K562 (cell line): ENCODE measurements around the gene IPO8. TPM values are rescaled to one million over a fixed set of nuclear protein-coding genes. Genes with fewer than 3 reads are reported as not detected.

Experiments
- CEBPB ChIP-seq: fragments of 450-650 bp; IDR thresholded peaks from 2 replicates; pipeline ENCODE4 v1.6.1; 2016; ENCODE audit warnings: missing genetic modification characterization, missing compliant biosample characterization
- CXXC5 ChIP-seq: fragments of 250-450 bp; sonication (Bioruptor Pico); IDR thresholded peaks from 2 replicates; pipeline ENCODE4 v1.8.0; 2022; ENCODE audit warnings: inconsistent platforms, mild to moderate bottlenecking, moderate library complexity
- MCM3 ChIP-seq: fragments of 450-650 bp; IDR thresholded peaks from 2 replicates; pipeline ENCODE4 v1.6.1; 2016
- MTA3 ChIP-seq: fragments of 450-650 bp; formaldehyde crosslinking; IDR thresholded peaks from 2 replicates; pipeline ENCODE4 v1.6.1; 2017; ENCODE audit warnings: mild to moderate bottlenecking, borderline replicate concordance
- NRF1 ChIP-seq, 2 experiments: fragments of 450-650 bp; IDR thresholded peaks in 1 of 2; conservative IDR thresholded peaks in 1 of 2; 2 replicates each; pipeline ENCODE4 v1.6.1; 2014; ENCODE audit warnings: mild to moderate bottlenecking in 2 of 2
- POLR2B ChIP-seq: fragments of 450-650 bp; IDR thresholded peaks from 2 replicates; pipeline ENCODE4 v1.6.1; 2018; ENCODE audit warnings: low read depth; ENCODE audit not compliant: partially characterized antibody
- SAP30 ChIP-seq: fragments of 200-600 bp; sonication (generic); IDR thresholded peaks from 2 replicates; pipeline ENCODE4 v1.6.1; 2012; ENCODE audit warnings: borderline replicate concordance, low read depth, mild to moderate bottlenecking, moderate library complexity, low read length, control low read depth, inconsistent platforms; ENCODE audit not compliant: insufficient read depth, poor library complexity, severe bottlenecking
- ZBTB7A ChIP-seq: IDR thresholded peaks from 2 replicates; pipeline ENCODE4 v1.6.1; 2011; ENCODE audit warnings: low read depth, mild to moderate bottlenecking, low read length, moderate library complexity, borderline replicate concordance; ENCODE audit not compliant: control insufficient read depth
- ZNF282 ChIP-seq: sonication (generic); formaldehyde crosslinking; IDR thresholded peaks from 2 replicates; pipeline ENCODE4 v1.8.1; 2023; ENCODE audit warnings: missing genetic modification reagents
- ZNF75A ChIP-seq: fragments of 450-650 bp; formaldehyde crosslinking; IDR thresholded peaks from 2 replicates; pipeline ENCODE4 v1.4.0; 2020; ENCODE audit warnings: mild to moderate bottlenecking
- ZNF764 ChIP-seq: fragments of 250-450 bp; sonication (Bioruptor Pico); IDR thresholded peaks from 2 replicates; pipeline ENCODE4 v1.4.0; 2020; ENCODE audit warnings: low read depth, mild to moderate bottlenecking, moderate library complexity
- polyA plus RNA-seq, 8 experiments: library from polyadenylated mRNA; depleted of rRNA in 4 of 8; stranded (reverse) in 5 of 8; unstranded in 3 of 8; fragments of >200 nt; fragmentation: Nextera tagmentation in 2 of 8; fragmentation: Illumina TruSeq in 1 of 8; extraction: Ambion mirVana in 2 of 8; extraction: Trizol in 1 of 8; gene quantifications; 2 replicates each; pipeline versions ENCODE4 v1.2.1 to v1.2.3, GENCODE V29; 2011 to 2014; ENCODE audit warnings: inconsistent platforms in 1 of 8, missing spikeins in 1 of 8
- total RNA-seq, 7 experiments: library from RNA; depleted of rRNA in 6 of 7; stranded (reverse); fragments of >200 nt in 6 of 7; fragmentation: Illumina TruSeq in 2 of 7; extraction: Trizol in 2 of 7; gene quantifications; 2 replicates each; pipeline versions ENCODE4 v1.2.1 to v1.2.3, GENCODE V29; 2011 to 2021; ENCODE audit warnings: low replicate concordance in 1 of 7
- TF ChIP-seq, protein P1 (sequence below), 2 experiments: fragments of 450-650 bp in 1 of 2; sonication (generic) in 1 of 2; formaldehyde crosslinking in 1 of 2; IDR thresholded peaks; 2 replicates each; pipeline versions ENCODE4 v1.7.1 to v1.9.0; 2016 to 2022; ENCODE audit warnings: inconsistent platforms in 1 of 2, mild to moderate bottlenecking in 1 of 2, missing genetic modification reagents in 1 of 2
- TF ChIP-seq, protein P2 (sequence below), 3 experiments: fragments of 200-800 bp in 1 of 3; fragments of 250-450 bp in 1 of 3; fragments of 450-650 bp in 1 of 3; sonication (Bioruptor Pico) in 1 of 3; sonication (Bioruptor generic) in 1 of 3; formaldehyde crosslinking in 1 of 3; IDR thresholded peaks; 2 replicates each; pipeline versions ENCODE4 v1.6.1 to v1.8.0; 2016 to 2022; ENCODE audit warnings: mild to moderate bottlenecking in 2 of 3, missing genetic modification characterization in 2 of 3, missing compliant biosample characterization in 1 of 3, moderate library complexity in 1 of 3

The IPO8 gene
- total and polyA plus RNA-seq, 9 of the 15 experiments (the other 6 are each of a cell fraction or from before 2014, with no cell fraction given): 6.5 to 39.6 (median 24.7) TPM

DNA sequence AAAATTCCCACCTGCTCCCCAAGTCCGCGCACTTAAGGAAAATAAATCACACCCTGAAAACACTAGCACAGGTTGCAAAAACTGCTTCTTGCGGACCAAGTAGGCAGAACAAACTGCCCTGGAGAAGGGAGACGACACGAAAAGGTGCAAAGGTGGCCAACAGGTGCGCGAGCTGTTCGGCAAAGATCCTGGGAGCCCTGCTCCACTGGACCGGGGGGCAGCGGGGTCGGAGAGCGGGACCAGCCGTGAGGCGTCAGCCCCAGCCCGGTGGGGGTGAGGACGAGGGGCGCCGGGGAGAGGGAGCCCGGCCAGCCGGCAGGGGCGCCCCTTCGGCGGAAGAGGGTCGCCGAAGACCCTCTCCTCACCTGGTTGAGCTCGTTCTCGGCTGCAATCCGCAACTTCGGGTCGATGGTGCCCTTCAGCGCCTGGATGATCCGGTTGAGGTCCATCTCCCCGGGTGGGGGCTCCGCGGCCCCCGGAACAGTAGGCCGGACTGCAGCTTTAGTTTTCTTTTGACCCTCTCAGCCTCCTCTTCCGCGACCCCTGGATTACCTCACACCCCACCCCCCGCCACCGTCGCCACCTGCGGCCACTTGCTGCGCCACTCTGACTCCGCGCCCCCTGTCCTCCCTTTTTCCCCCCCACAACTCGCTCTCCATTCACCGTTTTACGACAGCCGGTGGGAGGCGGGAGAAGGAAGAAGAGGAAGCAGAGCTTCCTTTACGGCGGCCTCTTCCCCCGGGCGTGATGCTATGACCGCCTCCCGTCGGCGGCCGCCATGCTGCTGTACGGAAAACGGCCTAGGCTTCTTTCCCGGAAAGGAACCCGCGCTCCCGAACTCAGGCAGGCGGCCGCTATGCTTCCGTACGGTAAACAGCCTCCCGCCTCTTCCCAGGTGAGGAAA is at the start of gene IPO8 (continued):
- TF ChIP-seq ZNF75A (CRISPR knock-in tag) (no peak), CEBPB (tag) (no peak), ZBTB7A (peak; percentile 100), POLR2B (peak; percentile 64), SAP30 (peak; percentile 64), ZNF282 (CRISPR knock-in tag) (no peak), NRF1 (conservative IDR thresholded peaks at IDR 0.05 in 1 of 2, IDR thresholded peaks at IDR 0.05 in 1 of 2) (peak in 1 of 2 experiments; percentile 45; a peak in 1 of 4 replicates), MCM3 (no peak), ZNF764 (no peak), CXXC5 (CRISPR knock-in tag) (peak; percentile 65), MTA3 (peak; percentile 28; the same call in 1 of the 2 replicates)
- TF ChIP-seq, protein P1, sequence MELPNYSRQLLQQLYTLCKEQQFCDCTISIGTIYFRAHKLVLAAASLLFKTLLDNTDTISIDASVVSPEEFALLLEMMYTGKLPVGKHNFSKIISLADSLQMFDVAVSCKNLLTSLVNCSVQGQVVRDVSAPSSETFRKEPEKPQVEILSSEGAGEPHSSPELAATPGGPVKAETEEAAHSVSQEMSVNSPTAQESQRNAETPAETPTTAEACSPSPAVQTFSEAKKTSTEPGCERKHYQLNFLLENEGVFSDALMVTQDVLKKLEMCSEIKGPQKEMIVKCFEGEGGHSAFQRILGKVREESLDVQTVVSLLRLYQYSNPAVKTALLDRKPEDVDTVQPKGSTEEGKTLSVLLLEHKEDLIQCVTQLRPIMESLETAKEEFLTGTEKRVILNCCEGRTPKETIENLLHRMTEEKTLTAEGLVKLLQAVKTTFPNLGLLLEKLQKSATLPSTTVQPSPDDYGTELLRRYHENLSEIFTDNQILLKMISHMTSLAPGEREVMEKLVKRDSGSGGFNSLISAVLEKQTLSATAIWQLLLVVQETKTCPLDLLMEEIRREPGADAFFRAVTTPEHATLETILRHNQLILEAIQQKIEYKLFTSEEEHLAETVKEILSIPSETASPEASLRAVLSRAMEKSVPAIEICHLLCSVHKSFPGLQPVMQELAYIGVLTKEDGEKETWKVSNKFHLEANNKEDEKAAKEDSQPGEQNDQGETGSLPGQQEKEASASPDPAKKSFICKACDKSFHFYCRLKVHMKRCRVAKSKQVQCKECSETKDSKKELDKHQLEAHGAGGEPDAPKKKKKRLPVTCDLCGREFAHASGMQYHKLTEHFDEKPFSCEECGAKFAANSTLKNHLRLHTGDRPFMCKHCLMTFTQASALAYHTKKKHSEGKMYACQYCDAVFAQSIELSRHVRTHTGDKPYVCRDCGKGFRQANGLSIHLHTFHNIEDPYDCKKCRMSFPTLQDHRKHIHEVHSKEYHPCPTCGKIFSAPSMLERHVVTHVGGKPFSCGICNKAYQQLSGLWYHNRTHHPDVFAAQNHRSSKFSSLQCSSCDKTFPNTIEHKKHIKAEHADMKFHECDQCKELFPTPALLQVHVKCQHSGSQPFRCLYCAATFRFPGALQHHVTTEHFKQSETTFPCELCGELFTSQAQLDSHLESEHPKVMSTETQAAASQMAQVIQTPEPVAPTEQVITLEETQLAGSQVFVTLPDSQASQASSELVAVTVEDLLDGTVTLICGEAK (IDR thresholded peaks at IDR 0.05): peak; percentile 89
- TF ChIP-seq, protein P1 (CRISPR knock-in tag; IDR thresholded peaks at IDR 0.05): no peak
- TF ChIP-seq, protein P2, sequence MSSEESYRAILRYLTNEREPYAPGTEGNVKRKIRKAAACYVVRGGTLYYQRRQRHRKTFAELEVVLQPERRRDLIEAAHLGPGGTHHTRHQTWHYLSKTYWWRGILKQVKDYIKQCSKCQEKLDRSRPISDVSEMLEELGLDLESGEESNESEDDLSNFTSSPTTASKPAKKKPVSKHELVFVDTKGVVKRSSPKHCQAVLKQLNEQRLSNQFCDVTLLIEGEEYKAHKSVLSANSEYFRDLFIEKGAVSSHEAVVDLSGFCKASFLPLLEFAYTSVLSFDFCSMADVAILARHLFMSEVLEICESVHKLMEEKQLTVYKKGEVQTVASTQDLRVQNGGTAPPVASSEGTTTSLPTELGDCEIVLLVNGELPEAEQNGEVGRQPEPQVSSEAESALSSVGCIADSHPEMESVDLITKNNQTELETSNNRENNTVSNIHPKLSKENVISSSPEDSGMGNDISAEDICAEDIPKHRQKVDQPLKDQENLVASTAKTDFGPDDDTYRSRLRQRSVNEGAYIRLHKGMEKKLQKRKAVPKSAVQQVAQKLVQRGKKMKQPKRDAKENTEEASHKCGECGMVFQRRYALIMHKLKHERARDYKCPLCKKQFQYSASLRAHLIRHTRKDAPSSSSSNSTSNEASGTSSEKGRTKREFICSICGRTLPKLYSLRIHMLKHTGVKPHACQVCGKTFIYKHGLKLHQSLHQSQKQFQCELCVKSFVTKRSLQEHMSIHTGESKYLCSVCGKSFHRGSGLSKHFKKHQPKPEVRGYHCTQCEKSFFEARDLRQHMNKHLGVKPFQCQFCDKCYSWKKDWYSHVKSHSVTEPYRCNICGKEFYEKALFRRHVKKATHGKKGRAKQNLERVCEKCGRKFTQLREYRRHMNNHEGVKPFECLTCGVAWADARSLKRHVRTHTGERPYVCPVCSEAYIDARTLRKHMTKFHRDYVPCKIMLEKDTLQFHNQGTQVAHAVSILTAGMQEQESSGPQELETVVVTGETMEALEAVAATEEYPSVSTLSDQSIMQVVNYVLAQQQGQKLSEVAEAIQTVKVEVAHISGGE (CRISPR knock-in tag; IDR thresholded peaks at IDR 0.05): peak in 1 of 3 experiments; percentile 86; a peak in 2 of 6 replicates
